GM12892 (cell line): ENCODE results near the gene ANO4.

Source experiments
- DNase-seq: peaks from one replicate; pipeline ENCODE4 v3.0.0; 2011; ENCODE audit not compliant: insufficient read length
- FAIRE-seq: peaks from 2 replicates; lab custom pipeline; 2011; peaks lifted over from hg19 to GRCh38; lab: Jason Lieb, UNC
- POLR2A ChIP-seq: IDR thresholded peaks from 2 replicates; pipeline ENCODE4 v1.6.1; 2011; ENCODE audit warnings: low read depth, low read length, control low read depth
- POLR2AphosphoS5 ChIP-seq: IDR thresholded peaks from 2 replicates; pipeline ENCODE4 v1.6.1; 2011; ENCODE audit warnings: low read depth, low read length, control low read depth
- TAF1 ChIP-seq: IDR thresholded peaks from 2 replicates; pipeline ENCODE4 v1.6.1; 2011; ENCODE audit warnings: low read depth, mild to moderate bottlenecking, control low read depth, low read length, borderline replicate concordance

Gene ANO4

DNA sequence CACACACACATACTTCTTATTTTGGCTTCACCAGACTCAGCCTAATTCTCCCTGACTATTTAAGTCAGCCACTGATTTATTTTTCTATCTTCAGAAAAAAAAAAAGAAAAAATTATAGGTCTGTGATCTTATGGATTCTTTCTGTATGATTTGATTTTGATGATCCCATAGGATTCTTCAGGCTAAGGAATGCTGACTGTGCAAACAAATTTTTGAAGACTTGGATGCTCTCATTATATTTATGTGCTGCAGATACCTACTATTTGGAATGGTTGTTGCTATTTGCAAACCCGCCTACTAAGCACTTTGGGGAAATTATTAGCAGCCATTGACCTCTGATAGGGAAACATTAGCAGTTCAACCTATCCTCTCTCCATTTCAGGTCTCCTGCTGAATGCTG is 4.0 kb upstream of the ANO4 start:
- DNase-seq (no peak), FAIRE-seq (no peak)
- TF ChIP-seq POLR2A, result no peak
- TF ChIP-seq POLR2AphosphoS5, result no peak
- no peak for TF ChIP-seq TAF1

DNA sequence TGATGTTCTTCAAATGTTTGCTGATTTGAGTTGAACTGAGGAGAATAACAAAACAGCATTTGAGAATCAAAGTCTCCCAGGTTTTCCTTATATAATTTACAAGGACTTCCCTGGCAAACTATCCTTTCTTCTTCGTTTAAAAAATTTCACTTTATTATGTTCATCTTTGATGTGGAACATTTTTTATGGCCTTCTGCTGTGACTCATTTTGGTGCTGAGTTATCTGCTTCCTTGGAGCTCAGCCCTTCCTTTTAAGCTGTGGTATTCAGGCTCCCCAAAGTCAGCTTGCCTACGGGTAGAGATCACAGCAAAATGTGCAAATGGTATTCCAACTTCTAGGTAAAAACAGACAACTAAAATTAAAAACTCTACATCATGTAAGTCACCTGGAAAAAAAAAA is 1.4 kb upstream of the ANO4 start:
- no peak for TF ChIP-seq POLR2A
- TF ChIP-seq POLR2AphosphoS5, result no peak
- no peak for TF ChIP-seq TAF1
- DNase-seq (no peak), FAIRE-seq (no peak)

DNA sequence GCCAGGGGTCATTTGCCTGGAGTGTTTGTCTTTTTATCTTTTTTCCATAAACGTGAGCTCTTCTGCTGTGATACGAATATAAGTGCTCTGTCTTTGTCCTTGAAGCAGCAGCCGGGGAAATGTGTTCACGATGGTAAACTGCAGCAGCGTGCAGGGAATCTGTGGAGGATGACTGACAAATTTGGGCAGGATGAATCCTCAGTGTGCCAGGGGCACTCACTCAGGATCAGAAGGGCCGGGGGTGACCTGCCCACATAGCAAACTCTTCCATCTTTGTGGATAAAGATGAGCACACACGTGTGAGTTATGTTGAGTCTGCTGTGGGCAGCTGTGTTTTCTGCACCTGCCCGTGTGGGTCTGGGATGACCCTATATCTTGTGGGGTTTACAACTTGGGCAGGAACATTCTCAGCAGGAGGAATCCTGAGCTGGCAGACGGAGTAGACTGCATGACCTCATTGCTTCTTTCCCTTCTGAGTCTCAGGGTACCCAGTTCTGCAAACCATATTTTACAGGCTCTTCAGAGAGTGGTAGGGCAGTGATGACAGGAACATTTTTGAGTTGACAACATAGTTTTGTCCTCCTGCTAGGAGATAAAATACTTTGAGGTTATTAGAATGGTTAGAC is 711 bp downstream of the ANO4 start:
- DNase-seq (no peak), FAIRE-seq (no peak)
- no peak for TF ChIP-seq TAF1
- no peak for TF ChIP-seq POLR2A
- no peak for TF ChIP-seq POLR2AphosphoS5

DNA sequence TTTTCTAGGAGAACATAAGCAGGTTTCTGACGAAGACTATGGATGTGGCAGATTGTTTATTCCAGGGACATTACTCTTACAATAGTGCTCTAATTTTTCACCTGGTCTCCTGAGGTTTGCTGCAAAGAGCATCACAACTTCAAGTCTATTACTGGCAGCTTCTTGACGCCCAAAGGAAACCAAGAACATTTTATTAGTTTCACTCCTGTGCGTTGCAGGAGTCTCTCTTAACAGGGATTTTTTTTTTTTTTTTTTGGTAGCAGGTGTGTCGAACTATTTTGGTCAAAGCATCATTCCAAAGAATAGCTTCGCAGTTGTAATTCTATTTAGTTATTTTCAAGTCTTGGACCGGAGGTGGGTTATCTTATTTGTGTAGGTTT is 1.2 kb downstream of the ANO4 start:
- TF ChIP-seq TAF1 (no peak), POLR2A (no peak), POLR2AphosphoS5 (no peak)
- no peak for DNase-seq
- no peak for FAIRE-seq

DNA sequence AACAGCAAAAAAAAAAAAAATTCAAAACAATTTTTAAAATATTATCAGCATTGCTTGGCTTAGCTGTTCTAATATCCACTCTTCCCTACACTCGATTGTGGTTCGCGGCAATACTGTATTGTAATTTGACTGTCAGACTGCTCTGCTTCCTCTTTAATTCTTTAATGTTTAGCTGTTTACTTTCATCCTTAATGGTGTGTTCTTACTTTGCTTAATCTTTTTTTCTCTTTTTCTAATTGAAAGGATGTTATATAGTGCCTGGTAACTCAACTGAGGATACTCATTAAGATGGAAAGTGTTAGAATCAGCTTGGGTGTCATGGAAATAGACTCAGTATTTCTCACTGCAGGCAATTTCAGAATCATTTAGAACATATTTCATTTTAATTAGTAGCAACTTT is 2.0 kb downstream of the ANO4 start:
- DNase-seq (no peak), FAIRE-seq (no peak)
- TF ChIP-seq POLR2AphosphoS5, result no peak
- no peak for TF ChIP-seq TAF1
- no peak for TF ChIP-seq POLR2A

DNA sequence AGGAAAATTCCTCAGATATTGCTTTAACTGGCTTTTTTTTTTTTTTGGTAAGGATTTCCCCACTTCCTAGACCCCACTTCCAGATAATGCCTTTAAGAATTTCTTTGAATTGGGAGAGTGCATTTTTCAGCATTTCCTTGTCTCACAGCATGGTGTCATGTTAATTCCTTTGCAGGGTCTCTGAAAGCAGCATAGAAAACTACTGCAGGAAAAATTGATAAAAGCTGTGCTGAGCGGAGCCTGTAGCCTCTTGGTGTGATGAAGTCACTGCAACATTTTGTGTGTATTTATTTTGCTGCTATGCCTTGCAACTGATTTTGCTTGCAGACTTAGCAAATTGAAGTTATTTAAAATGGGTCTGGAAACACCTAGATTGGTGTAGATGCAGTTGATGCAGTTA is 2.7 kb downstream of the ANO4 start:
- no peak for FAIRE-seq
- DNase-seq, result no peak
- no peak for TF ChIP-seq TAF1
- TF ChIP-seq POLR2A, result no peak
- TF ChIP-seq POLR2AphosphoS5, result no peak

DNA sequence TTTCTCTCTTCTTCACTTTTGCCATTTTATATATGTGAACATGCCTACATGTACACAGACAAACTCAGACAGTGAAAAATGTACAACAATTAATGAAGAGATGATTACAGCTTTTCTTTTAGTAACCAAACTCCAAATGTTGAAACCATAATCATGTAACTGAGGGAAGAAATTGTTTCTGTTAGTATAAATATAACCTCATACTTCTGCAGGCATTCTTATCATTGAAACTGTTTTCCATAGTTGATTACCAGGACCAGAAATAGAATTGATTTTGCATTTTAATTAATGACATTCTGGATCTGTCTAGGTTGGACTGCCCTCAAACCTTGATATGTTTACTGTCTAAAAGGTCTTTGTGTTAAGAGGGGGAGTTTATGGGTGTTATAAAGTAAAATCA is 3.2 kb downstream of the ANO4 start:
- DNase-seq, result no peak
- no peak for TF ChIP-seq TAF1
- no peak for TF ChIP-seq POLR2A
- TF ChIP-seq POLR2AphosphoS5, result no peak

DNA sequence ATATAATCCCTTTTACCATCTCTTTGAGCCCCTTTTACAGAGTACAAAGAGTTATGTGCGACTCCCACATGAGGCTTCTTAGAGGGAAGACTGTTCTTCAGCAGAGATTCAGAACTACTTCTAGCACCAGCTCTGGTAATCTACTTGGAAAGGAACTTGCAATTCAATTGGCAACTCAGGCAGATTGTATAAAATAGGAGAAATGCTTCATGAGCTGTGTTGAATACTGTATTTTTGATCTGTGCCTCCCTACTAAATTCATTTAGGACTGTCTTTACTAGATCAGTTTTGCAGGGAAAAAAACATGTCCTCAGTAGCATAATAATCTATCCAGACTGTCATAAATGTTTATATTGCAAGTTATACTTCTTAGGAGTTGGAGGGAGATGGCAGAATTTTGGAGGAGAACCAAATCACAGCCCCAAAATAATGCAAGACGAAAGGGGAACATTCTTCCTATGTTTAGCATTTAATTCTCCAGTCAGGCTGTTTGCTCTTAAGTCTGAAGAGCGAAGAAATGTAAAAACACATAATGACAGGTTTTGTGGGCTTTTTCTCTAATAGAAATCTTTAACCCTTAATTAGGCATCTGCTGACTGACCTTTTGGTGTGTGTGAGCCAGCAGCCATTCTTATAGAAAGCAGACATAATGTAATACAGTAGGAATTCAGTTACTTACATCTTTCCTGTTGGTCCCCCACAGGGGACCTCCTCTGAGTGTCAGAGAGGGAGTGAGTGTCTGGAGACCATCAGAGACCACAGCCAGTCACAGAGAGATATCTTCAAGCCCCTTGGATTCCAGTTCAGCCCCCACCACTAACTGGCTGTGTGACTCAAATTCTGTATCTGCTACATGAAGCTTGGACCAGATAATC is 3.9 kb downstream of the ANO4 start:
- FAIRE-seq, result no peak
- DNase-seq, result no peak
- TF ChIP-seq POLR2A (no peak), POLR2AphosphoS5 (no peak), TAF1 (no peak)

More for the DNA sequence above, 3.2 kb downstream of the ANO4 start:
- no peak for FAIRE-seq

DNA sequence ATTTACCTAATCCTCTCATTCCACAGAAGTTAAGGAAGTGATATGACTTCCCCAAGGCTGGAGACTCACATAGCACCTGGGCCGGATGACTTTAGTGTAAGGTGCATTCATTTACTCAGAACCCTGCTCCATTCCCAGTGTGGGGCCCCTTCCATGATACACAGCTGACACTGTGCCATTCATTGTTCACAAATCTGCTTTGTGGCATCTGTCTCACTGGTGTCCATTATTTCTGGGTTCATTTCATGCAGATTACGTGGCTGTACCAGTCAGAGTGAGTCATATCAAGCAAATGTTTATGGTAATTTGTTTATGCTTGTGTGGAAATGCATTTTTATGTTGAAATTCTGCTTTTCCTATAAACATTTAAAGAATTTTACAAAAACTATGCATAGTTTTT is 5.2 kb downstream of the ANO4 start:
- FAIRE-seq (no peak), DNase-seq (no peak)
- TF ChIP-seq POLR2A (no peak), POLR2AphosphoS5 (no peak), TAF1 (no peak)

DNA sequence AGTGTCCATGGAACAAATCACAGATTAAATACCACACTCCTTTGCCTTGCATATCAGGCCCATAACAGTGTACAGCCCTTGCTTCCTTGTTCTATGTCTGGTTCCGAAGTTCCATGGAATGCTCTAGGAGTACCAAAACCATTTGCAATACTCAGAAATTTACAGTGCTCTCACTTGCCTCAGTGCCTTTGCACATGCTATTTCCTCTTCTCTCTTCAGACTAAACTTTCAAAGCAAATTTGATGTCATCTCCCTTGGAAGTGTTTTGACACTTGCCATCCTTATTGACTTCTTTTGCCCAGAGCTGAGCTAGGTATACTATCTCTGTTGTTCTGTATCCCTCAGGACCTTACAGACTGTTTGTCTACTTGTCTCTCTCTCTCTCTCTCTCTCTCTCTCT is 6.1 kb downstream of the ANO4 start:
- DNase-seq (no peak), FAIRE-seq (no peak)
- no peak for TF ChIP-seq POLR2AphosphoS5
- no peak for TF ChIP-seq TAF1
- no peak for TF ChIP-seq POLR2A

DNA sequence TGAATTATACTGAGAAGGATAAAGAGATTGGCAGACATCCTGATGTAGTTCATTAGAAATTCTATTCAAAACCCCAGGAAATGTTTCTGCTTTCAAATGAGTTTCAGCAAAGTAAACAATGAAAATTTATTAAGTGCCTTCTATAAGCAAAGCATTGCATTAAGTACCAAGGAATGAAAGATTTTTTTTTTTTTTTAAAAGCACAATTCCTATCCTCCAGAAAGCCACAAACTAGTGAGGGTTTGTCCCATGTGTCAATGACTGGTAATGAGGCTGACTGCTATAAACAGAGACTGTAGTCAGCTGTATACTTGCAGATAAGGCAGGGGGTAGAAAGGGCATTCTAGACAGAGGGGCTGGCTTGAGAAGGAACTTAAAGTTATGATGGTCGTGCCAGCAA is 6.7 kb downstream of the ANO4 start:
- DNase-seq (no peak), FAIRE-seq (no peak)
- TF ChIP-seq POLR2AphosphoS5, result no peak
- no peak for TF ChIP-seq POLR2A
- TF ChIP-seq TAF1, result no peak

DNA sequence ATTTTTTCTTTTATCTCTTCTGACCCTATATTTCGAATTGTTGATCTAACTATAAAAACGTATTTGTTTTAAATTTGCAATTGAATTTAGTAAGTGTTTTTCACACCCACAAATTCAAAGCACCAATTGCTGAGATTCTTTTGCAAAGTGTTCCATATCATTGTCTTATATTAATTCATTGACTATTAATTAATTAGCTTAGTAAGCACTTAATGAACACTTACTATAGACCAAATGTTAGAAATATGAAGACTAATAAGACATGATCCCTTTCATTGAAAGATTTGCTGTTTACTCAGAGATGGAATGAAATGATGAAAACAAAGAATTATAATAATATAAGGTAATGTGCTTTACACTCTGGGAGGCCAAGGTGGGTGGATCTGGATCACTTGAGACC is 14.2 kb downstream of the ANO4 start:
- DNase-seq, result no peak
- no peak for FAIRE-seq
- no peak for TF ChIP-seq POLR2A
- TF ChIP-seq POLR2AphosphoS5, result no peak
- no peak for TF ChIP-seq TAF1

DNA sequence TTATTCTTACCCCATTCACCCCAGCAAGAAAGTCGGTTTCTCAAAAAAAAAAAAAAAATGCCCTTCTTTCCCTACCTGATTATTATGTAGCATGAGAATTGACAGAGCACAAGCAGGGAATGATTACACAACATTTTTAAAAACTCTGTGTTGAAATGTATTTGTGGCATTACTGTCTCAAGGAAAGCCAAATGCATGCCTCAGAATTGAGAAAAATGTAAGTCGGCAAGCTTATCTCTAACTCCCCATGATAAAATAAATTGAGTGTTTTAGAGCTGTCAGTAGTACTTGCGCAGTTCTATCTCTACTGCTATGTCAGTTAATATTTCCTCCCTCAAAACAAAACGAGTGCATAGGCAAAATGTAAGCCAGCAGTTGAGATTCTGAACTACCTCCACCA is 25.7 kb downstream of the ANO4 start:
- no peak for TF ChIP-seq POLR2A
- no peak for TF ChIP-seq POLR2AphosphoS5
- no peak for TF ChIP-seq TAF1
- DNase-seq (no peak), FAIRE-seq (no peak)
